ENCODE measurements around the gene GATA5. TPM values are rescaled to one million over a fixed set of nuclear protein-coding genes. Genes with fewer than 3 reads are reported as not detected.

The GATA5 gene
- total RNA-seq, 4 donors from 2014 or later = 0.23 to 2.1 (median 1.2) TPM

DNA sequence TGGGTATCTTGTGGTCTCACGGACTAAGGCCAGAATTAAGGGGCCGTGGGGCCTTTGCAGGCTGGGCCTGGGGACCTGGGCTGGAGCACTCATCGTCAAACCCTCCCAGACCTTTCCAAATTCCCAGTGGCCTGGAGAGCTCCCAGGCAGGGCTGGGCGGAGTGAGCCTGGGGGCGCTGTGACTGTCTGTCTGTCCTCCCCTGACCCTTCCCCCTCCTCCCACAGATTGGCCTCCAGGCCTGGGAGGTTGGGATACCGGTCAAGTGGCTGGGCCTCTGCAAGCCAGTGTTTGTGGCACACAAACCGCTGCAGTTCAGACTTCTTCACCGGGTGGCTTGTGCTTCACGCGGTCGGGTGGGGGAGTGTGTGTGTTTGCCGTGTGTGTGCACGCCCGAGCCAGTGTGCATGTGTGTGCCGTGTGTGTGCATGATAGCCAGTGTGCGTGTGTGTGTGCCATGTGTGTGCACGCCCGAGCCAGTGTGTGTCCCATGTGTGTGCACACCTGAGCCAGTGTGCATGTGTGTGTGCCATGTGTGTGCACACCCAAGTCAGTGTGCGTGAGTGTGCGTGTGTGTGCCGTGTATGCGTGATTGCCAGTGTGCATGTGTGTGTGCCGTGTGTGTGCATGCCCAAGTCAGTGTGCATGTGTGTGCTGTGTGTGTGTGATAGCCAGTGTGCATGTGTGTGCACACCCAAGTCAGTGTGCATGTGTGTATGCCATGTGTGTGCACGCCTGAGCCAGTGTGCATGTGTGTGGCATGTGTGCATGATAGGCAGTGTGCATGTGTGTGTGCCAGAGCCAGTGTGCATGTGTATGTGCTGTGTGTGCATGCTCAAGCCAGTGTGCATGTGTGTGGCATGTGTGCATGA lies 54.7 kb downstream of the GATA5 start:
- Histone ChIP-seq H3K4me3 (no peak overlapping the region), H3K36me3 (no peaks in the 10 kb centered on the region), H3K27me3 (peaks cover 45% of the 10 kb centered on the region), H3K27ac (no peak overlapping the region), H3K4me1 (peaks cover 7% of the 10 kb centered on the region), H3K9me3 (no peaks in the 10 kb centered on the region)
- TF ChIP-seq EP300 (IDR thresholded peaks at IDR 0.05) (no peak), POLR2A (IDR thresholded peaks at IDR 0.05) (no peak), POLR2AphosphoS5 (IDR thresholded peaks at IDR 0.05) (no peak)
- TF ChIP-seq, protein P1, sequence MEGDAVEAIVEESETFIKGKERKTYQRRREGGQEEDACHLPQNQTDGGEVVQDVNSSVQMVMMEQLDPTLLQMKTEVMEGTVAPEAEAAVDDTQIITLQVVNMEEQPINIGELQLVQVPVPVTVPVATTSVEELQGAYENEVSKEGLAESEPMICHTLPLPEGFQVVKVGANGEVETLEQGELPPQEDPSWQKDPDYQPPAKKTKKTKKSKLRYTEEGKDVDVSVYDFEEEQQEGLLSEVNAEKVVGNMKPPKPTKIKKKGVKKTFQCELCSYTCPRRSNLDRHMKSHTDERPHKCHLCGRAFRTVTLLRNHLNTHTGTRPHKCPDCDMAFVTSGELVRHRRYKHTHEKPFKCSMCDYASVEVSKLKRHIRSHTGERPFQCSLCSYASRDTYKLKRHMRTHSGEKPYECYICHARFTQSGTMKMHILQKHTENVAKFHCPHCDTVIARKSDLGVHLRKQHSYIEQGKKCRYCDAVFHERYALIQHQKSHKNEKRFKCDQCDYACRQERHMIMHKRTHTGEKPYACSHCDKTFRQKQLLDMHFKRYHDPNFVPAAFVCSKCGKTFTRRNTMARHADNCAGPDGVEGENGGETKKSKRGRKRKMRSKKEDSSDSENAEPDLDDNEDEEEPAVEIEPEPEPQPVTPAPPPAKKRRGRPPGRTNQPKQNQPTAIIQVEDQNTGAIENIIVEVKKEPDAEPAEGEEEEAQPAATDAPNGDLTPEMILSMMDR (IDR thresholded peaks at IDR 0.05) = no peak
- DNase-seq (ENCODE audit: low spot score in 2 of 2) = no peak
- WGBS = 95% methylated on average over 8 of the region's 24 CpGs

DNA sequence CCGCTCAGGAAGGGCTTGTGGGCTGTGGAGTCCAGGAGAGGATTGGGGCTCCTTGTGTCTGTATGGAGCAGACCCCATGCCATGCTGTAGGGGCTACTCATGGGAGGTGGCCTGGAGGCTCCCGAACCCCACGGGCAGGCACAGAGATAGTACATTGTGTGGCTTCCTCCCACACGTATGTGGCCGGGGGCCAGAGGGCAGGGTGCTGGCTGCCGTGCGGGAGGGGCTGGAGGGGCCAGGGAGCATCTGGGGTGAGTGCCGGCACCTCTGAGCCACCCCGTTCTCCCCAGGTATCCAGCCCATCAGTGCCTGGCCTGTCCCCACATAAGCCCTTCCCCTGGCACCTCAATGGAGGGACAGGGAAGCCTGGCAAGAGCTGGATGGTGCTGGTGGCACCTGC lies 56.0 kb downstream of the GATA5 start:
- no peak overlapping the region for H3K4me3 ChIP-seq
- H3K27me3 ChIP-seq = peaks cover 43% of the 10 kb centered on the region
- no peak for DNase-seq (ENCODE audit: low spot score in 2 of 2)
- no peak overlapping the region for H3K27ac ChIP-seq
- TF ChIP-seq POLR2AphosphoS5 (IDR thresholded peaks at IDR 0.05) = no peak
- no peak for TF ChIP-seq POLR2A (IDR thresholded peaks at IDR 0.05)
- TF ChIP-seq EP300 (IDR thresholded peaks at IDR 0.05) = no peak
- TF ChIP-seq, protein P1 (IDR thresholded peaks at IDR 0.05) = no peak
- H3K4me1 ChIP-seq = peaks cover 7% of the 10 kb centered on the region
- WGBS = 82% methylated on average over 3 of the region's 9 CpGs
- H3K9me3 ChIP-seq = no peaks in the 10 kb centered on the region
- H3K36me3 ChIP-seq = no peaks in the 10 kb centered on the region

DNA sequence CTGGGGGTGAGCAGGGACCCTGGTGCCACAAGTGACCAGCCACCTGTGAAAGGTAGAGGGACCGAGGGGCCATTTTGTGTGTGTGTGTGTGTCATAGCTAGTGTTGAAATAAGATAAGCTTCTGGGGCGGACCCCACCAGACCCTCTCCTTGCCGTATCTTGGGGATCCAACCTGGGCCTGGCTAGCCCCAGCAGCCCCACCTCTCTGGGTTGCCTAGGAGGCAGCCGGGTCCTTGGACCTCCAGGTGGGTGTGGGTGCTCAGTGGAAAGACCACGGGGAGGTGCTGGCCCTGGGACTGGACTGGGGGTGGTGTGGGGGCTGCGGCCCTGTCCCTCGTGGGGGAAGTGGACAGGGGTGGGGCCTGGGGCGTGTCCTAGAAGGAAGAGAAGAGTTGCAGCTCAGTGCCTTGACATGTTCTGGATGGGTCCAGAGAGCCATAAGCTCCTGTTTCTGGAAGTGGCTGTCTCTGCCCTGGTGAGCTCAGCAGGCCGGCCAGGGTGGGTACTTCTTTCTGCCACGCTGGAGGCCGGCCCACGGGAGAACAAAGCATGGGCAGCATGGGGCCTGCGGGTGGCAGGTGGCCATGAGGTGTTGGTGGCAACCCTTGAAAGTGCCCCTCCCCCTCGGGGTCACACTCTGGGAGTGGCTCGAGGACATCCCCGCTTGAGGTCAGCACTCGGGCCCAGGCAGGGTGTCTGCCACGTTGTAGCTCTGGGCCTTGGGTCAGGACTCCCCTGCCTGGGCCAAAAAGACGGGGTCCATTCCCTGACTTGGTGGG lies 56.9 kb downstream of the GATA5 start:
- peaks cover 3% of the 10 kb centered on the region for H3K4me1 ChIP-seq
- H3K27me3 ChIP-seq = peaks cover 34% of the 10 kb centered on the region
- H3K9me3 ChIP-seq = no peaks in the 10 kb centered on the region
- H3K4me3 ChIP-seq = no peak overlapping the region
- H3K27ac ChIP-seq = no peak overlapping the region
- TF ChIP-seq, protein P1 (IDR thresholded peaks at IDR 0.05) = no peak
- DNase-seq (ENCODE audit: low spot score in 2 of 2) = no peak
- no peaks in the 10 kb centered on the region for H3K36me3 ChIP-seq
- 68% methylated on average over 18 of the region's 19 CpGs for WGBS

DNA sequence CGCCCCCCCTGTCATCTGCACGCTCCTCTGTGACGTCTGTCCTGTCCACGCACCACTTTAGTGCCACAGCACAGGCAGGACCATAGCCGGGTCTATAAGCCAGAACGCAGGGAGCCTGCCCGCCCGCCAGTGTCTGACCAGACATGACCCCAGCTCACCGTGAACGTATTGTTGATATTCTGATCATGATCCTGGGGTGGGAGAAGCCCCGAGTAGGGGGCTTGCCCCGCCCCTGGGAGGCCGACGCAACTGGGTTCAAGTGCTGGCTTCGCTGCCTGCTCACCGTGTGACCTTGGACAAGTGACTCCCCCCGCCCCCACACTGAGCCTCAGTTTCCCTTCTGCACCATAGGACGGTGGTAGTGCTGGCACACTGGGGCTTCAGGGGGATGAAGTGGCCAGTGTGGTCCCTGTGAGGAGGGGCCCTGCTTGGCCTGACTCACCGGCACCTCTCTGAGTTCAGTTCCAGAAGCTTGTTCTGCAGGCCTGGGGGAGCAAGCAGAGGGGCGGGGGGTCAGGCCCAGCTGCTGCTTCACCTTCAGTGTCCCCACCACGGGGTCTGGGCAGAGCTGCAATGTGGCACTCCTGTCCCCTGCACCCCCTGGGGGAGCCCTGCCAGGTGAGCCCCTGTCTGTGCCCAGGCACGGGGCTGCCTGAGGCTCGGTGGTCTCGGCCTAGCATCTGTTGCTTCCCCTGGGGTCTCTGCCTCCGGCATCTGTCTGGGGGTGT lies 57.6 kb downstream of the GATA5 start:
- H3K36me3 ChIP-seq = no peaks in the 10 kb centered on the region
- WGBS = 87% methylated on average over 20 of the region's 25 CpGs
- no peak overlapping the region for H3K27ac ChIP-seq
- H3K9me3 ChIP-seq = no peaks in the 10 kb centered on the region
- H3K4me3 ChIP-seq = no peak overlapping the region
- H3K4me1 ChIP-seq = no peaks in the 10 kb centered on the region
- TF ChIP-seq POLR2AphosphoS5 (IDR thresholded peaks at IDR 0.05) (no peak), POLR2A (IDR thresholded peaks at IDR 0.05) (no peak), EP300 (IDR thresholded peaks at IDR 0.05) (no peak)
- TF ChIP-seq, protein P1 (IDR thresholded peaks at IDR 0.05) = no peak
- H3K27me3 ChIP-seq = peaks cover 27% of the 10 kb centered on the region
- DNase-seq (ENCODE audit: low spot score in 2 of 2) = no peak

All from suprapubic skin (tissue), 4 donors.